ENCODE measurements around the gene ANKRD13B. TPM values are rescaled to one million over a fixed set of nuclear protein-coding genes. Genes with fewer than 3 reads are reported as not detected.
A peak's percentile ranks its signal among the peaks of the same experiment; 100 is the strongest.
"Not testable (repeated sequence)": the region's sequence is repeated elsewhere in the genome, so short reads cannot be mapped to it uniquely, and the experiment has no call there.

Gene ANKRD13B
- total RNA-seq, 4 donors from 2014 or later = 19.0 to 50.1 (median 26.4) TPM

DNA sequence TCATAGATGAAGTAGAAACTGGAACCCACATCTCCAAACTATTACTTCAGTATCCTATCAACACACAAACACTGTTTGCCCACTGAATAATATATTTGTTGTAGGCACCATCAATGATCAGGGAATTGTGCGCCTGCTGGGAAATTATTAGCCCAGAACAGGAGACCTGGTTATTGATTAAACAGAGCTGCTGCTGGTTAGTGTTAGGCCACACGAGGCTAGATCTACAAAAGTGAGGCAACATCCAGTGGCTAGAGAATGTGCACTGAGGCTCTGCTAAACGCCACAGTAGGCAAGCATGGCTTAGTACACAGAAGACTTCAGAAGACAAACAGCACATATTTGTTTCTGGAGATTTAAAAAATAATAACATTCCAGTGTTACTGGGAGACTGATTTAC lies 37.1 kb upstream of the ANKRD13B start:
- Histone ChIP-seq H3K27ac (no peak overlapping the region), H3K27me3 (no peaks in the 10 kb centered on the region), H3K36me3 (peaks cover 0 to 19% (median 0%) of the 10 kb centered on the region in 3 donors), H3K4me1 (peaks cover 0 to 7% (median 0%) of the 10 kb centered on the region in 4 donors), H3K4me3 (no peak overlapping the region), H3K9me3 (no peaks in the 10 kb centered on the region)
- DNase-seq (ENCODE audit: low spot score in 2 of 2) = no peak
- WGBS, 2 donors = 48 to 57% methylated on average over 3 of the region's 3 CpGs
- no peak for TF ChIP-seq POLR2A (IDR thresholded peaks at IDR 0.05)
- TF ChIP-seq, protein P1, sequence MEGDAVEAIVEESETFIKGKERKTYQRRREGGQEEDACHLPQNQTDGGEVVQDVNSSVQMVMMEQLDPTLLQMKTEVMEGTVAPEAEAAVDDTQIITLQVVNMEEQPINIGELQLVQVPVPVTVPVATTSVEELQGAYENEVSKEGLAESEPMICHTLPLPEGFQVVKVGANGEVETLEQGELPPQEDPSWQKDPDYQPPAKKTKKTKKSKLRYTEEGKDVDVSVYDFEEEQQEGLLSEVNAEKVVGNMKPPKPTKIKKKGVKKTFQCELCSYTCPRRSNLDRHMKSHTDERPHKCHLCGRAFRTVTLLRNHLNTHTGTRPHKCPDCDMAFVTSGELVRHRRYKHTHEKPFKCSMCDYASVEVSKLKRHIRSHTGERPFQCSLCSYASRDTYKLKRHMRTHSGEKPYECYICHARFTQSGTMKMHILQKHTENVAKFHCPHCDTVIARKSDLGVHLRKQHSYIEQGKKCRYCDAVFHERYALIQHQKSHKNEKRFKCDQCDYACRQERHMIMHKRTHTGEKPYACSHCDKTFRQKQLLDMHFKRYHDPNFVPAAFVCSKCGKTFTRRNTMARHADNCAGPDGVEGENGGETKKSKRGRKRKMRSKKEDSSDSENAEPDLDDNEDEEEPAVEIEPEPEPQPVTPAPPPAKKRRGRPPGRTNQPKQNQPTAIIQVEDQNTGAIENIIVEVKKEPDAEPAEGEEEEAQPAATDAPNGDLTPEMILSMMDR (IDR thresholded peaks at IDR 0.05) = no peak
- TF ChIP-seq EP300 (IDR thresholded peaks at IDR 0.05) = no peak

DNA sequence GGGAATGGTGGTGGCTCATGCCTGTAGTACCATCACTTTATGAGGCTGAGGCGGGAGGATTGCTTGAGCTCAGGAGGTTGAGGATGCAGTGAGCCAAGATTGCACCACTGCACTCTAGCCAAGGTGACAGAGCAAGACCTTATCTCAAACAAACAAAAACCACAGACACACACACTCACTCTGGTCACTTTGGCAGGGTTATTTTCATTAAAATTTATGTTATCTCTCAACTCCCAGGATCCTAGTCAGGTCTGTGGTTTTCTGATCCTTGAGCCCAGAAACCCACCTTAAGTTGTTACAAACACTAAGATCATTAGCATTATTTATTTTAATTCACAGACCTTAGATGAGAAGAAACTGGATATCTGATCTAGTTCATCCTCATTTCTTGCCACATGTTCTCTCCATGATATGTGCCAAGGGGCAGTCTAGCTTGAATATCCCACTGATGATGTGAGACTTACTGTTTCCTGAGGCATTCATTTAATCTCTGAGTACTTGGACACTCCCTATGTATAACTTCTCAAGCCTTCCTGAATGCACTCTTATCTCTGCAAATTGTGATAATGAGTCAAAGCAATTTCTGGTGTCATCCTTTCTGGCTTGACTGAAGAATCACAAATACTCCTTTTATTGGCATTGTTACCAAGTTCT lies 35.7 kb upstream of the ANKRD13B start:
- H3K4me1 ChIP-seq = peaks cover 0 to 10% (median 4%) of the 10 kb centered on the region in 4 donors
- no peaks in the 10 kb centered on the region for H3K27me3 ChIP-seq
- TF ChIP-seq, protein P1 (IDR thresholded peaks at IDR 0.05) = no peak
- TF ChIP-seq POLR2A (IDR thresholded peaks at IDR 0.05) (no peak), EP300 (IDR thresholded peaks at IDR 0.05) (no peak)
- H3K36me3 ChIP-seq = peaks cover 2 to 33% (median 4%) of the 10 kb centered on the region in 3 donors
- H3K27ac ChIP-seq = no peak overlapping the region
- WGBS, 2 donors = 86 to 94% methylated on average over 1 of the region's 1 CpG
- H3K4me3 ChIP-seq = no peak overlapping the region
- no peaks in the 10 kb centered on the region for H3K9me3 ChIP-seq
- DNase-seq (ENCODE audit: low spot score in 2 of 2) = no peak

DNA sequence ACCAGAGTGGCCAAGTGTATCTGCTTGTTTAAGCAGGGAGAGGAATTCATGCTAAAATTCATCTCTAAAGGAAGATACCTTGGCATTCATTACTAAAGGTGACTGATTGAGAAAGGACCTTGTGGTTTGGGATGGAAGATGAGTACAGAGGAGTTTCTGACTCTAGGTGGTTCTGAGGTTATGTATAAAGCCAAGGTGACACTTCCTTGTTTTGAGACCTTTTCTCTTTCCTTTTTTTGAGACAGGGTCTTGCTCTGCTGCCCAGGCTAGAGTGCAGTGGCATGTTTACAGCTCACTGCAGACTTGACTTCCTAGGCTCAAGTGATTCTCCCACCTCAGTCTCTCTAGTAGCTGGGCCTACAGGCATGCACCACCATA lies 35.2 kb upstream of the ANKRD13B start:
- H3K9me3 ChIP-seq = no peaks in the 10 kb centered on the region
- no peak overlapping the region for H3K27ac ChIP-seq
- no peak for TF ChIP-seq POLR2A (IDR thresholded peaks at IDR 0.05)
- TF ChIP-seq, protein P1 (IDR thresholded peaks at IDR 0.05) = no peak
- no peak for TF ChIP-seq EP300 (IDR thresholded peaks at IDR 0.05)

DNA sequence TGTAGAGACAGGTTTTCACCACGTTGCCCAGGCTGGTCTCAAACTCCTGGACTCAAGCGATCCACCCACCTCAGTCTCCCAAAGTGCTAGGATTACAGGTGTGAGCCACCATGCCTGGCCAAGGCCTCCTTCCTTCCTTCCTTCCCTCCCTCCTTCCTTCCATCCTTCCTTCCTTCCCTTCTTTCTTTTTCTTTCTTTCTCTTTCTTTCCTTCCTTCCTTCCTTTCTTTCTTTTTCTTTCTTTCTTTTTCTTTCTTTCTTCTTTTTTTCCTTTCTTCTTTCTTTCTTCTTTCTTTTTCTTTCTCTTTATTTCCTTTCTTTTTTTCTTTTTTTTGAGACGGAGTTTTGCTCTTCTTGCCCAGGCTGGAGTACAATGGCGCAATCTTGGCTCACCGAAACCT lies 34.8 kb upstream of the ANKRD13B start:
- 92 to 96% methylated on average over 5 of the region's 5 CpGs for WGBS, 2 donors
- H3K4me1 ChIP-seq = peaks cover 0 to 14% (median 5%) of the 10 kb centered on the region in 4 donors
- H3K9me3 ChIP-seq; H3K27me3 ChIP-seq; H3K27ac ChIP-seq; H3K4me3 ChIP-seq; DNase-seq (ENCODE audit: low spot score in 2 of 2): not testable (repeated sequence)
- H3K36me3 ChIP-seq = peaks cover 4 to 42% (median 6%) of the 10 kb centered on the region in 3 donors

More for the DNA sequence above, 35.2 kb upstream of the ANKRD13B start:
- no peak overlapping the region for H3K4me3 ChIP-seq
- H3K4me1 ChIP-seq = peaks cover 0 to 10% (median 5%) of the 10 kb centered on the region in 4 donors
- H3K27me3 ChIP-seq = no peaks in the 10 kb centered on the region
- H3K36me3 ChIP-seq = peaks cover 4 to 38% (median 6%) of the 10 kb centered on the region in 3 donors
- DNase-seq (ENCODE audit: low spot score in 2 of 2) = no peak

DNA sequence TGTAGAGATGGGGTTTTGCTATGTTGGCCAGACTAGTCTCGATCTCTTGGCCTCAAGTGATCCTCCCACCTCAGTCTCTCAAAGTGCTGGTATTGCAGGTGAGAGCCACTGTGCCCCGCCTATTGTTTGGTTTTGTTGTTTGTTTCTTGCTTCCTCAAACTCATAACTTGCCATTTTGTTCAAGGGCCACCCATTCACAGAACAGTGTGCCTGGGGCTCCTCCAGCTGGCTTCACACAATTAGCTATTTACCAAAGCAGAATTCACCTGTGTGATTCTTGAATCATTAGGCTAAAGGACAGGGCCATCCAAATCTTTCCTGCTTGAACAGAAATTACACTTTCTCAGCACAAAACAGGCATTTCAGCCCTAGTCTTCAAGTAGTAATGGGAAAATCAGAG lies 33.3 kb upstream of the ANKRD13B start:
- Histone ChIP-seq H3K9me3 (no peaks in the 10 kb centered on the region), H3K4me3 (no peak overlapping the region), H3K36me3 (peaks cover 4 to 42% (median 6%) of the 10 kb centered on the region in 3 donors), H3K27ac (peak overlapping the region in 1 of 4 donors; percentile 59), H3K27me3 (no peaks in the 10 kb centered on the region), H3K4me1 (peaks cover 0 to 27% (median 12%) of the 10 kb centered on the region in 4 donors)
- no peak for DNase-seq (ENCODE audit: low spot score in 2 of 2)
- WGBS, 2 donors = 88 to 98% methylated on average over 2 of the region's 2 CpGs
- TF ChIP-seq POLR2A (IDR thresholded peaks at IDR 0.05) = no peak
- no peak for TF ChIP-seq EP300 (IDR thresholded peaks at IDR 0.05)
- TF ChIP-seq, protein P1 (IDR thresholded peaks at IDR 0.05) = no peak

Measured in tibial nerve (tissue), 4 donors.